Measurements from ENCODE around the gene CD2AP.

- TF ChIP-seq CSDC2 (CRISPR knock-in tag; IDR thresholded peaks at IDR 0.05) (no peak), ZFP3 (CRISPR knock-in tag; IDR thresholded peaks at IDR 0.05) (no peak), POU6F1 (CRISPR knock-in tag; IDR thresholded peaks at IDR 0.05; ENCODE audit: borderline replicate concordance, low read depth) (no peak), CREB5 (CRISPR knock-in tag; IDR thresholded peaks at IDR 0.05; ENCODE audit: low read depth) (no peak), BACH2 (CRISPR knock-in tag; IDR thresholded peaks at IDR 0.05; ENCODE audit: borderline replicate concordance) (no peak), ARNTL (CRISPR knock-in tag; IDR thresholded peaks at IDR 0.05; ENCODE audit: borderline replicate concordance, low read depth) (no peak), CSRNP3 (CRISPR knock-in tag; IDR thresholded peaks at IDR 0.05) (no peak), TCF4 (CRISPR knock-in tag; IDR thresholded peaks at IDR 0.05; ENCODE audit: borderline replicate concordance) (no peak), PATZ1 (CRISPR knock-in tag; IDR thresholded peaks at IDR 0.05; ENCODE audit: borderline replicate concordance) (no peak), ESRRG (CRISPR knock-in tag; IDR thresholded peaks at IDR 0.05) (no peak), ZNF70 (CRISPR knock-in tag; IDR thresholded peaks at IDR 0.05) (no peak), RARB (CRISPR knock-in tag; IDR thresholded peaks at IDR 0.05) (no peak), ZNF8 (CRISPR knock-in tag; IDR thresholded peaks at IDR 0.05) (no peak), OSR1 (CRISPR knock-in tag; IDR thresholded peaks at IDR 0.05) (no peak)
Observed at GRCh38 chr6:47661960-47662359, 184.4 kb downstream of the CD2AP start.

Measured in SK-N-SH treated with all-trans-retinoic acid at 6 μM for 48 hours (cell line).